ENCODE data around the gene THBS2. TPM values are rescaled to one million over a fixed set of nuclear protein-coding genes. Genes with fewer than 3 reads are reported as not detected.
"Not testable (repeated sequence)": the region's sequence is repeated elsewhere in the genome, so short reads cannot be mapped to it uniquely, and the experiment has no call there.

Gene THBS2
- polyA plus RNA-seq, 1 donor from 2014 or later = 0.08 TPM

DNA sequence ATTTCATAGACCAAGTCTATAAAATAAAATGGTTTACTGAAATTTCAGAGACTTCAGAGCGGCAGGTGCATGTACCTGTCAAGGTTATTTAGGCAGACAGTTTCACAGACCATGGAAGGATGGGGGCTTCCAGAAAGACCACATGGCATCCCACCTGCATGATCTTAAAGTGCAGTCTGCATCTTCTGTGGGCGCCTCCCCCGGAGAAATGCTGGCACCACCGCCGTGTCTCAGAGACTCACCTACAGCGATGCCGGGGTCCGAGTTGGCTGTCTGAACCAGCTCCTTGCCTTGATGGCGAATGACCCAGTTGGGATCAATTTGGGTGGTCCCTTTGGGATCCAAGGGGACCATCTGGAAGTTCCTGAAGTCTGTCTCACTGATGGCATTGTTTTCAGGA is 30.6 kb downstream of the THBS2 start:
- Mint-ChIP-seq H3K36me3 (peaks cover under 1% of the 10 kb centered on the region), H3K27me3 (no peaks in the 10 kb centered on the region), H3K9me3 (peaks cover 2 to 12% (median 3%) of the 10 kb centered on the region in 3 donors), H3K27ac (no peak overlapping the region), H3K4me3 (no peak overlapping the region), H3K4me1 (no peaks in the 10 kb centered on the region)

GRCh38 chr6:169222126-169222525 is 31.5 kb downstream of the THBS2 start:
- Mint-ChIP-seq H3K36me3 (no peaks in the 10 kb centered on the region), H3K4me1 (no peaks in the 10 kb centered on the region), H3K9me3 (peaks cover 2 to 12% (median 3%) of the 10 kb centered on the region in 3 donors), H3K27me3 (no peaks in the 10 kb centered on the region), H3K27ac (no peak overlapping the region), H3K4me3 (no peak overlapping the region)

DNA sequence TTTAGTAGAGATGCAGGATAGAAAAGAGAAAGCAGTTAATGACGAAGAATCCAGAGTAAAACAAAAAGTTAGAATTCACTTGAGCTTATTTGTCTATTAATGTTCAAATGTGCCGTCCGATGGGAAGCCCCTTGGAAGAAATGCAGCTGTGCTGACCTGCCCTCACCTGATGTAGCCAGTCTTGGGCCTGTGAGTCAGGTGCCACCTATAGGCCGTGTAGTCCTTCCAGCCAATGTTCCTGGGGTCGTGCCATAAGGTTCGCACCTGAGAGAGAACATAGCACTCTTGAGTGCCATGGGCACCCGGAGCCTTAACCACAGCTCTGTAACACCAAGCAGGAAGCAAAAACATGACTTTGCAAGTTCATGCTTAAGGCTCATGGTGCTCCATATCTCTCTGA is 32.4 kb downstream of the THBS2 start:
- Mint-ChIP-seq H3K9me3 (peaks cover 2 to 7% (median 3%) of the 10 kb centered on the region in 3 donors), H3K36me3 (no peaks in the 10 kb centered on the region), H3K4me3 (no peak overlapping the region), H3K27ac (no peak overlapping the region), H3K4me1 (no peaks in the 10 kb centered on the region), H3K27me3 (no peaks in the 10 kb centered on the region)

DNA sequence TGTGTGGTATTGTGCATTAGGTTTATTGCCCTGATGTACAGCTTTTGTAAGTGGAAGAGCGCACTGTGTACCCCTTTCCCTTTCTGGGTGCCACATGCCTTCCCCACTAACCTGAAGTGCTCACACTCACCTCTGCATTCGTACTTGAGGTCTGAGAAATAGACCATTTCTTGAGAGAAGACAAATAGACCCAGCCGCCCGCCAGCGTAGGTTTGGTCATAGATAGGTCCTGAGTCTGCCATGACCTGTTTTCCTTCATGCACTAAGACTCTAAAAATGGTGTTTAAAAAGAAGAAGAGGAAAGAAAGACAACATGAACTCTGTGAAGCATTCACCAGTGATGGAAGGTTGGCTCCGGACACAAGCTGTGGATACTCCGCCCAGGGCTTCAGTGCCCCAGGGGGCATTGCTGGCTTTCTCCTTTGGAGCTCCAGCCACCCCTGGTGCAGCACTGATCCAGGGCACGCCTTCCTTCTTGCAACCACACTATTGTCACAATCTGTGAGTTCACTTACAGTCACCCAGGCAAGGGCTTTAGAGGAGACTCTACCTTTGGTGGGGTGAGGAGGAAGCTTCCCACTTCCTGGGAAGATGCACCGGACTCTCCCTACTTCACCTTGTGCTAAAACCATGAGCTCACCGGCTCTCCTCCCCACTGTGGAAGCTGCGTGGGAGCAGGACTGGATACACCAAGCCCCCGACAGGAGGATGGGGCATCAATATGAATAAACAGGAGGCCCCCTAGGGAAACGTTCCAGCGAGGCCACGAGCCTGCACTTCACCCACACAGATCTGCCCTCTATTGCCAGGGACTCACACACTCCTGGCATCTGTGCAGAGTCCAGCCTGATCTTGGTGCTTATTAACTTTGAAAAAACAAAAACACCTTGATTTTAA is 33.3 kb downstream of the THBS2 start:
- Mint-ChIP-seq H3K4me1 (no peaks in the 10 kb centered on the region), H3K27ac (no peak overlapping the region), H3K4me3 (no peak overlapping the region), H3K36me3 (no peaks in the 10 kb centered on the region), H3K9me3 (peaks cover 2 to 6% (median 3%) of the 10 kb centered on the region in 3 donors), H3K27me3 (no peaks in the 10 kb centered on the region)

DNA sequence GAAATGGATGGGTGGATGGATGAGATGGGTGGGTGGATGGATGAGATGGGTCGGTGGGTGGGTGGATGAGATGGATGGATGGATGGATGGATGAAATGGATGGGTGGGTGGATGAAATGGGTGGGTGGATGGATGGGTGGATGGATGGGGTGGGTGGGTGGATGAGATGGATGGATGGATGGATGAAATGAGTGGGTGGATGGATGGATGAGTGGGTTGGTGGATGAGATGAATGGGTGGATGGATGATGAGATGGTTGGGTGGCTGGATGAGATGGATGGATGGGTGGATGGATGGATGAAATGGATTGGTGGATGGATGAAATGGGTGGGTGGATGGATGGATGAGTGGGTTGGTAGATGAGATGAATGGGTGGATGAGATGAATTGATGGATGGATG is 35.7 kb downstream of the THBS2 start:
- Mint-ChIP-seq H3K27ac (no peak overlapping the region), H3K9me3 (peaks cover 0 to 6% (median 0%) of the 10 kb centered on the region in 3 donors), H3K27me3 (no peaks in the 10 kb centered on the region), H3K4me3 (no peak overlapping the region), H3K36me3 (no peaks in the 10 kb centered on the region), H3K4me1 (peaks cover 0 to 7% (median 1%) of the 10 kb centered on the region in 3 donors)

DNA sequence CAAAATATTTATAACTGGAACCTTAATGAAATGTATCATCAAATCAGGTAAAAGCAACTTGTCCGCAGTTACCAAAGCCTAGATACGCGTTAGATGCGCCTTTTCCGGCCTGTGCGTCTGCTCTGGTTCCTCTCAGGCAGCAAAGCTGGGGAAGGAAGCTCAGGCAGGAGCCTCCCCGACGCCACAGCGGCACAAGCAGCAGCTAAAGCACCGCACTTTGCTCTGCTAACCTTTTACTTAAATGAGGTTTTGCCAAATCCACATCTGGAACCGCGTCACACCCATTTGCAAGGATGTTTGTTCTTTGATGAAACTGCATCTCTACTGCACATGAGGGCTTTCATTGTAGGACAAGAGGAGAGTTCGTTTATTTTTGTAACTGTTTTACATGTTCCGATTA is 36.8 kb downstream of the THBS2 start:
- Mint-ChIP-seq H3K9me3 (peaks cover 1 to 4% (median 1%) of the 10 kb centered on the region in 3 donors), H3K27ac (no peak overlapping the region), H3K27me3 (no peaks in the 10 kb centered on the region), H3K4me1 (peaks cover 5 to 13% (median 6%) of the 10 kb centered on the region in 3 donors), H3K4me3 (peak overlapping the region in 1 of 4 donors; percentile 15), H3K36me3 (no peaks in the 10 kb centered on the region)

GRCh38 chr6:169215201-169215681 is 38.4 kb downstream of the THBS2 start:
- H3K4me3 Mint-ChIP-seq = peak overlapping the region in 1 of 4 donors; percentile 52
- no peaks in the 10 kb centered on the region for H3K36me3 Mint-ChIP-seq
- peaks cover 8 to 15% (median 9%) of the 10 kb centered on the region in 3 donors for H3K4me1 Mint-ChIP-seq
- H3K27ac Mint-ChIP-seq = no peak overlapping the region
- H3K27me3 Mint-ChIP-seq = no peaks in the 10 kb centered on the region
- H3K9me3 Mint-ChIP-seq = peaks cover 7 to 17% (median 9%) of the 10 kb centered on the region in 3 donors

DNA sequence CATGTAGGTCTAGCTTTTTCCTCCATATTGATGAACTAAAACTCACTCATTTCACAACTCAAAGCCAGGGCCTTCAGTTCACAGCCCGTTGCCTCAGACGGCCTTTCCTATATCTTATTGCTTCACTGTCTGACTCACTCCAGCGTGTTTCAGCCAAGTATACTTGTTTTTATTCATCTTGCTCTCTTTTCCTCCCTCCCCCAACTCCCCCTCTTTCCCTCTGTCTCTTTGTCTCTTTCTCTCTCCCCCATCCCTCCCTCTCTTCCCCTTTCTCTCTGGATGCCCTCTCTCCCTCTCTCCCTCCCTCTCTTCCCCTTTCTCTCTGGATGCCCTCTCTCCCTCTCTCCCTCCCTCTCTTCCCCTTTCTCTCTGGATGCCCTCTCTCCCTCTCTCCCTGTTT is 38.9 kb downstream of the THBS2 start:
- H3K27ac Mint-ChIP-seq = peak overlapping the region in 1 of 3 donors; percentile 11
- H3K27me3 Mint-ChIP-seq, H3K36me3 Mint-ChIP-seq: not testable (repeated sequence)
- peaks cover 8 to 15% (median 9%) of the 10 kb centered on the region in 3 donors for H3K4me1 Mint-ChIP-seq
- H3K9me3 Mint-ChIP-seq = peaks cover 7 to 20% (median 9%) of the 10 kb centered on the region in 3 donors
- peak overlapping the region in 2 of 4 donors; percentile 6 to 18 for H3K4me3 Mint-ChIP-seq

DNA sequence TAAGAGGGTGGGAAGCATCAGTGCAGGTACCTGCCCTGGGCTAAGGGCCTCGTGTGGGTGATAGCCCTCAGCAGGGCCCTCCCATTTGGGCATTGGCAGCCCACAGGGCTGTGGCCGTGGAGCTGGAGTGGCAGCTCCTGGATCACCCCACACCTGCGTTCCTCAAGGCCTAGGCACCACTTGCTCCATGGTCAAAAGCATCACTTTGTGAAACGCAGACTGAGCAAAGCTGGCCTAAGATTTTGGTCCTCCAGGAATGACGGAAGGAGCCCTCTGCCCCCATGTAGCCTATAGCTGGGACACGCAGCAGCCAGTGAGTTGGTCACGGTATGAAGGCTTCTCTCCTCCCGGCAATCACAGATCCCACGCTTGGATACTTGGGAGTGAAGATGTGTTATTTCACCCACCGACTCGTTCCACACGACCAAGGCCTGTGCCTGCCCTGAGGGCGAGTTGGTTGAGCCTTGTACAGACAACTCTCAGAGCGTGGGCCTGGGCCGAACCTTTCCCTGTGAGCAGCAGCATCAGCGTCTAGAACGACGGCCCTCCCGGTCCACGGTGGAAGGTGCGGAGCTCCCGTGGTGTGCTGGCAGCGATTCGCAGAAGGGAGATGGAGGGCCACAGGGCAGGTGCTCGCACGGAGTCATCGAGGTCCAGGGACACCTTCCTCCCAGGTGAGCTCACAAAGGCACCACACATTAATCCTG is 39.7 kb downstream of the THBS2 start:
- no peaks in the 10 kb centered on the region for H3K36me3 Mint-ChIP-seq
- H3K9me3 Mint-ChIP-seq = peaks cover 8 to 25% (median 10%) of the 10 kb centered on the region in 3 donors
- peak overlapping the region in 1 of 4 donors; percentile 6 for H3K4me3 Mint-ChIP-seq
- no peaks in the 10 kb centered on the region for H3K27me3 Mint-ChIP-seq
- H3K4me1 Mint-ChIP-seq = peaks cover 8 to 15% (median 9%) of the 10 kb centered on the region in 3 donors
- peak overlapping the region; percentile 11 to 65 (median 64) for H3K27ac Mint-ChIP-seq

GRCh38 chr6:169212897-169213813 is 40.5 kb downstream of the THBS2 start:
- no peaks in the 10 kb centered on the region for H3K27me3 Mint-ChIP-seq
- H3K36me3 Mint-ChIP-seq = no peaks in the 10 kb centered on the region
- H3K9me3 Mint-ChIP-seq = peaks cover 10 to 28% (median 13%) of the 10 kb centered on the region in 3 donors
- H3K27ac Mint-ChIP-seq = peak overlapping the region; percentile 23 to 95 (median 71)
- H3K4me3 Mint-ChIP-seq = peak overlapping the region; percentile 43 to 91 (median 78)
- H3K4me1 Mint-ChIP-seq = peaks cover 8 to 15% (median 9%) of the 10 kb centered on the region in 3 donors

DNA sequence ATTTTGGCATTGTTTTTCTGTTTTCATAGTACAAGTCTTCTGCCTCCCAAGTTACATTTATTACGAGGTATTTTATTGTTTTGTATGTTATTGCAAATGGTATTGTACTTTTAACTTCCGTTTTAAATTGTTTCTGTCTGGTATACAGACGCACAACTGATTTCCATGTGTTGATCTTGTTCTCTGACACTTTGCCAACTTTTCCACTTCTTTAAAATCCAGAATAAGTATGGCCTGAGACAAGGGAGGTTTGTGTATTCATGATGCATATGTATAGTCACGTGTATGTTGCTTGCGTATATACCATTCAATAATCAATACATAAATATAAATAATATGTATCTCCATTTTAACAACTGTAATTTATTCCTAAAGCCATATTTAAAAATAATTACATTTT is 41.2 kb downstream of the THBS2 start:
- H3K4me1 Mint-ChIP-seq = peaks cover 8 to 15% (median 9%) of the 10 kb centered on the region in 3 donors
- peaks cover 14 to 36% (median 16%) of the 10 kb centered on the region in 3 donors for H3K9me3 Mint-ChIP-seq
- H3K27me3 Mint-ChIP-seq = no peaks in the 10 kb centered on the region
- no peaks in the 10 kb centered on the region for H3K36me3 Mint-ChIP-seq
- peak overlapping the region; percentile 23 to 95 (median 46) for H3K27ac Mint-ChIP-seq
- H3K4me3 Mint-ChIP-seq = peak overlapping the region in 1 of 4 donors; percentile 43

DNA sequence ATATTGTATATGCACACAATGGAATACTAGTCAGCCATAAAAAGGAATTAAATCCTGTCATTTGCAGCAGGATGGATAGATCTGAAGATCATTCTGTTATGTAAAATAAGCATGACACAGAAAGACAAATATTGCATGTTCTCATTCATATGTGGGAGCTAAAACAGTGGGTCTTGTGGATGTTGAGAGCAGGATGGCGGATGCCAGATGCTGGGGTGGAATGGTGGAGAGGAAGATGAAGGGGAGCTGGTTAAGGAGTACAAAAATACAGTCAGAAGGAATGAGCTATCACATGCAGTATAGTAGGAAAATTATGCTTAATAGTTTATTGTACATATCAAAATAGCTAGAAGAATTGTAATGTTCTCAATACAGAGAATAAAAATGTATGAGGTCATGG is 41.8 kb downstream of the THBS2 start:
- H3K27me3 Mint-ChIP-seq = no peaks in the 10 kb centered on the region
- peak overlapping the region; percentile 28 to 87 (median 65) for H3K27ac Mint-ChIP-seq
- no peaks in the 10 kb centered on the region for H3K36me3 Mint-ChIP-seq
- peaks cover 8 to 15% (median 9%) of the 10 kb centered on the region in 3 donors for H3K4me1 Mint-ChIP-seq
- H3K4me3 Mint-ChIP-seq = peak overlapping the region; percentile 8 to 84 (median 44)
- H3K9me3 Mint-ChIP-seq = peaks cover 14 to 38% (median 16%) of the 10 kb centered on the region in 3 donors

DNA sequence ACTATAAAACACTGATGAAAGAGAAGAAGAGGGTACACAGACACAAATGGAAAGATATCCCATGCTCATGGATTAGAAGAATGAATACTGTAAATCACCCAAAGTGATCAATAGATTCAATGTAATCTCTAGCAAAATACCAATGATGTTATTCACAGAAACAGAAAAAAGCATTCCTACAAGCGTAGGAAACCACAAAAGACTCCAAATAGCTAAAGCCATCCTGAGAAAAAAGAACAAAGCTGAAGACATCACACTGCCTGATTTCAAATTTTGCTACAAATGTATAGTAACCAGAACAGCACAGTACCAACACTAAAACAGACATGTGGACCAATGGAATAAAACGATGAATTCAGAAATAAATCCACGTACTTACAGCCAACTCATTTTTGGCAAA is 43.0 kb downstream of the THBS2 start:
- peak overlapping the region in 1 of 4 donors; percentile 84 for H3K4me3 Mint-ChIP-seq

DNA sequence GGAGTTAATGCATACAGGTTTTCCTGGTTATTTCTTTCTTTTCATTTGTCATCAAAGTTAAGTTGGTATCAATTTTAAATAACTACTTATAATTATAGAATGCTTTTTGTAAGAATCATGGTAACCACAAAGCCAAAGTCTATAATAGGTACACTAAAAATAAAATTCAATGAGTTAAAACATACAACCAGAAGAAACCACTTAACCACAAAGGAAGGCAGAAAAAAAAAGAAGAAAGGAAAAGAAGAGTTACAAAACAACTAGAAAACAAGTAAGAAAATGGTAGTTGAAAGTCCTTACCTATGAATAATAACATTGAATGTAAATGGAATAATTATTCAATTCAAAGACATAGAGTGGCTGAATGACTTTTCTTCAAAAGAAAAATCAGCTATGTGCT is 45.6 kb downstream of the THBS2 start:
- Mint-ChIP-seq H3K27me3 (peaks cover 2% of the 10 kb centered on the region), H3K36me3 (no peaks in the 10 kb centered on the region), H3K27ac (peak overlapping the region in 1 of 3 donors; percentile 59), H3K9me3 (peaks cover 16 to 42% (median 16%) of the 10 kb centered on the region in 3 donors), H3K4me1 (peaks cover 8 to 11% (median 8%) of the 10 kb centered on the region in 3 donors), H3K4me3 (no peak overlapping the region)

More for the DNA sequence above, 43.0 kb downstream of the THBS2 start:
- H3K36me3 Mint-ChIP-seq = no peaks in the 10 kb centered on the region
- H3K4me1 Mint-ChIP-seq = peaks cover 8 to 18% (median 9%) of the 10 kb centered on the region in 3 donors
- H3K9me3 Mint-ChIP-seq = peaks cover 16 to 42% (median 16%) of the 10 kb centered on the region in 3 donors
- peak overlapping the region in 2 of 3 donors; percentile 13 to 43 for H3K27ac Mint-ChIP-seq
- peaks cover 2% of the 10 kb centered on the region for H3K27me3 Mint-ChIP-seq
